ENCODE results near the gene FAM118B.
A peak's percentile ranks its signal among the peaks of the same experiment; 100 is the strongest.

Gene FAM118B

DNA sequence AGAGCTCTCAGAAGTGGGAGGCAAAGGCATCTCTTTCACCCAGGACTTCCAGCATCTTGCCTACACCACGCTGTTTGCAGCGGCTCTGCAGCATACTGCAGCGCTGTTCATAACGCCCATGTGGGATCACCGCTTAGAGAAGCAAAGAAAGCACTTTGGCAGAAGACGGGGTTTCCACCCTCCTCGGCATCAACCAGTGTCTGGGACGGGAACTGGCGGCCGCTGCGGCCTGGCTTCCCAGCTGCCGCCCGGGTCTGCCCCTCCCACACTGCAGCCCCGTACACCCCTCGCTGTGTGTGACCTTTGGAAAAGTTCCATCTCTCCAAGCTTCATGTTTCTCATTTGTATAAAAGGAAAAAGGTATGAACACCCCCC lies 70.8 kb downstream of the FAM118B start:
- no peak for TF ChIP-seq ZBTB7A (IDR thresholded peaks at IDR 0.05; ENCODE audit: low read depth)
- TF ChIP-seq, protein P1, sequence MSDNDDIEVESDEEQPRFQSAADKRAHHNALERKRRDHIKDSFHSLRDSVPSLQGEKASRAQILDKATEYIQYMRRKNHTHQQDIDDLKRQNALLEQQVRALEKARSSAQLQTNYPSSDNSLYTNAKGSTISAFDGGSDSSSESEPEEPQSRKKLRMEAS (IDR thresholded peaks at IDR 0.05) = peak; percentile 7; the same call in 1 of the 2 replicates

DNA sequence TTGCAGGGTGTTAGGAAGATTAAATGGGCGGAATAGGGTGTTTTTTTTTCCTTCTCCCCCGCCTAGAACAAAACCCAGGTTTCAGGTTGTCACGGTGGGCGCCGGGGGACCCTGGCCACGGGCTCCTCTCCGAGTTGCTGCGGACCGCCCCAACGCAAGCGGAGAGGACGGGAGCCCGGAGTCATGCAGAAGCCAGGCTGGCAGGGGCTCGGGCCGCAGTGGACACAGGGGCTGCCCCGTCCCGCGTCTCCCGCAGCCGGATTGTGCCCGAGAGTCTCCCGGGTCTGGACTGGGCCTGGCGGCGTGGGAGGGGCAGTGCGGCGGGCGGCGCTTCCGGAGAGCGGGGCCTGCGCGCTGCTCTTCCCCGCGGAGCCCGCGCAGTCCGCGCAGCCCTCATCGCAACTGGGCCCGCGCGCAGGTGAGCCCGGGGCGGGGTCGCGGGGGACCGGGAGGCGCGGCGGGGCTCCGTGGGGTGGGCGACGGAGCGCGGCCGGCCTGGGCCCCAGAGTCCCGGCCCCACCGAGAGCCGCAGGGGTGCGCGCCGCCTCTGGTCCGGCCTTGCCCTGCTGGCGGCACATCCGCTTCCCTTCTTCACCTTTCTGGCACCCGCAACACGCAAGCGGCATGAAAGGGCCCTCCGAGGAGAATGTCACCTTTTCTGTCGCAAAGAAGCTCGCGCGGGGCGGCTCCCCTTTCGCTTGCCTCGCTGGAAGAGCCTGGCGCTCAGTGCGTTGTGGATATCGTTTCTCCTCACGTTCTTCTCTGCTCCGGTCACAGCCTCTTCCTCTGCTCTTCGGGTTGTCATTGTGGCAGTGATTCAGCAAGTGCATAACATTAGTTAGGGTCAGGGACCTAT lies 71.4 kb downstream of the FAM118B start, which contains the start of gene TIRAP:
Gene TIRAP, plus strand, starts transcription at position 358 of the 856 bp plus-strand sequence. CDS start 7,802 bp downstream, outside the sequence.
- TF ChIP-seq YY1 (IDR thresholded peaks at IDR 0.05; ENCODE audit: low read depth) (peak; percentile 37; the same call in 1 of the 2 replicates), TAF1 (IDR thresholded peaks at IDR 0.05; ENCODE audit: low read depth) (peak; percentile 81), TEAD4 (IDR thresholded peaks at IDR 0.05) (no peak), EGR1 (IDR thresholded peaks at IDR 0.05) (0 out of 2 replicates have a peak, but pooled peaks have one; percentile 30), TCF12 (IDR thresholded peaks at IDR 0.05; ENCODE audit: low read depth) (no peak)
- TF ChIP-seq, protein P1 (IDR thresholded peaks at IDR 0.05) = peak; percentile 33; the same call in 1 of the 2 replicates

DNA sequence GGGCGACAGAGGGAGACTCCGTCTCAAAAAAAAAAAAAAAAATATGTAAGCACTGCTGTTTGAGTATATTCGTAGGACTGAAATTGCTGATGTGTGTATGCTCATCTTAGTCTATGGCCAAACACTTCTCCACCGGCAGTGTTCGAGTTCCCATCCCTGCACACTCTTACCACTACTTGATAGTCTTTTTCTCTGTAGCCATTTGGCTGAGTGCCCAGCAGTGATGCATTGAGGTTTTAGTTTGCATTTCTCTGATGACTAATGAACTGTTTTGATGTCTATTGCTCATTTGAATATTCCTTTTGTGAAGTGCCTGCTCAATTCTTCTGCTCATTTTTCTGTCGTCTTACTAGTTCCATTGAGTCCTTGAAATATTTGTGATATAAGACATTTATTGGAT lies 73.2 kb downstream of the FAM118B start:
- TF ChIP-seq NFIC (IDR thresholded peaks at IDR 0.05) (peak; percentile 77), TCF12 (IDR thresholded peaks at IDR 0.05; ENCODE audit: low read depth) (no peak)
- TF ChIP-seq, protein P2, sequence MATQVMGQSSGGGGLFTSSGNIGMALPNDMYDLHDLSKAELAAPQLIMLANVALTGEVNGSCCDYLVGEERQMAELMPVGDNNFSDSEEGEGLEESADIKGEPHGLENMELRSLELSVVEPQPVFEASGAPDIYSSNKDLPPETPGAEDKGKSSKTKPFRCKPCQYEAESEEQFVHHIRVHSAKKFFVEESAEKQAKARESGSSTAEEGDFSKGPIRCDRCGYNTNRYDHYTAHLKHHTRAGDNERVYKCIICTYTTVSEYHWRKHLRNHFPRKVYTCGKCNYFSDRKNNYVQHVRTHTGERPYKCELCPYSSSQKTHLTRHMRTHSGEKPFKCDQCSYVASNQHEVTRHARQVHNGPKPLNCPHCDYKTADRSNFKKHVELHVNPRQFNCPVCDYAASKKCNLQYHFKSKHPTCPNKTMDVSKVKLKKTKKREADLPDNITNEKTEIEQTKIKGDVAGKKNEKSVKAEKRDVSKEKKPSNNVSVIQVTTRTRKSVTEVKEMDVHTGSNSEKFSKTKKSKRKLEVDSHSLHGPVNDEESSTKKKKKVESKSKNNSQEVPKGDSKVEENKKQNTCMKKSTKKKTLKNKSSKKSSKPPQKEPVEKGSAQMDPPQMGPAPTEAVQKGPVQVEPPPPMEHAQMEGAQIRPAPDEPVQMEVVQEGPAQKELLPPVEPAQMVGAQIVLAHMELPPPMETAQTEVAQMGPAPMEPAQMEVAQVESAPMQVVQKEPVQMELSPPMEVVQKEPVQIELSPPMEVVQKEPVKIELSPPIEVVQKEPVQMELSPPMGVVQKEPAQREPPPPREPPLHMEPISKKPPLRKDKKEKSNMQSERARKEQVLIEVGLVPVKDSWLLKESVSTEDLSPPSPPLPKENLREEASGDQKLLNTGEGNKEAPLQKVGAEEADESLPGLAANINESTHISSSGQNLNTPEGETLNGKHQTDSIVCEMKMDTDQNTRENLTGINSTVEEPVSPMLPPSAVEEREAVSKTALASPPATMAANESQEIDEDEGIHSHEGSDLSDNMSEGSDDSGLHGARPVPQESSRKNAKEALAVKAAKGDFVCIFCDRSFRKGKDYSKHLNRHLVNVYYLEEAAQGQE (IDR thresholded peaks at IDR 0.05; ENCODE audit: low read depth) = no peak

DNA sequence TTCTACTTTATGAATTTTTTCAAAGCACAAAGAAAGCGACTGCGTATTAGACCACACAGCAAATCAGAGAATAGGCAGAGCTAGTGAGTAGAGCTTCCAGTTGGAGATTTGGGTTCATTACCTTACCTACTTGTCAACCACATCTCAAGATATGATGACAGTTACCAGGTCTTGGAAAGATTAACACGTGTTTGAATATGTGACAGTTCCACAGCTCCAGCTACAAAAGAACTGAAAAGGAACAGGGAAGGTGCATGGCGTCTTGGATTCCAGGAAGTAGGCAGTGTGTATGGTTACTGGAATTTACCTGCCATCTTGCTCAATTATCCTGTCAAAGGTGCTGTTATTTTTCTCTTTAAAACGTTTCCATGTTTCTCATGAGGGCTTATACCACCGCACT lies 76.7 kb downstream of the FAM118B start:
- TF ChIP-seq YY1 (IDR thresholded peaks at IDR 0.05; ENCODE audit: low read depth) (no peak), ZBTB7A (IDR thresholded peaks at IDR 0.05; ENCODE audit: low read depth) (no peak), EP300 (IDR thresholded peaks at IDR 0.05; ENCODE audit: borderline replicate concordance) (no peak), TAF1 (IDR thresholded peaks at IDR 0.05; ENCODE audit: low read depth) (no peak), CEBPB (IDR thresholded peaks at IDR 0.05) (no peak), TCF12 (IDR thresholded peaks at IDR 0.05; ENCODE audit: low read depth) (no peak), RAD21 (IDR thresholded peaks at IDR 0.05; ENCODE audit: low read depth) (no peak), TEAD4 (IDR thresholded peaks at IDR 0.05) (no peak), CREB1 (IDR thresholded peaks at IDR 0.05; ENCODE audit: low read depth) (no peak), FOXM1 (IDR thresholded peaks at IDR 0.05; ENCODE audit: borderline replicate concordance, low read depth) (no peak)
- TF ChIP-seq, protein P3, sequence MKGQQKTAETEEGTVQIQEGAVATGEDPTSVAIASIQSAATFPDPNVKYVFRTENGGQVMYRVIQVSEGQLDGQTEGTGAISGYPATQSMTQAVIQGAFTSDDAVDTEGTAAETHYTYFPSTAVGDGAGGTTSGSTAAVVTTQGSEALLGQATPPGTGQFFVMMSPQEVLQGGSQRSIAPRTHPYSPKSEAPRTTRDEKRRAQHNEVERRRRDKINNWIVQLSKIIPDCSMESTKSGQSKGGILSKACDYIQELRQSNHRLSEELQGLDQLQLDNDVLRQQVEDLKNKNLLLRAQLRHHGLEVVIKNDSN (IDR thresholded peaks at IDR 0.05) = no peak
- TF ChIP-seq, protein P2 (IDR thresholded peaks at IDR 0.05; ENCODE audit: low read depth) = no peak
- TF ChIP-seq, protein P1 (IDR thresholded peaks at IDR 0.05) = no peak

DNA sequence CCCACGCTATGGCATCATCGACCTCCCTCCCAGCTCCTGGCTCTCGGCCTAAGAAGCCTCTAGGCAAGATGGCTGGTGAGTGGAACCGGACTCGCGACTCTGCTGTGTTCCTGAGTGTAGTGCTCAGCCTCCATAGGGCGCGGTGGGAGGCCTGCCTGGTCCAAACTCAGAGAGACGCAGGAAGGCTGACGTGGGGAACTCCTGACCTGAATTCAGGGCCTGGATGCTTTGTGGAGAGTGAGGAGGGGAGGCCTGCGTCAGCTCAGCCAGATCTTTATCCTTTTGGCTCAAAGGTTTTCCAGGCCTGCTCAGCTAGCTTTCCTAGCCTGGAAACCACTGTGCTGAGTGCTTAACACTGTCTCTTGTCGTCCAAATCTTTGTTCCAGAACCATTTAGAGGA lies 79.3 kb downstream of the FAM118B start:
- TF ChIP-seq NFIC (IDR thresholded peaks at IDR 0.05) = no peak
- TF ChIP-seq YY1 (IDR thresholded peaks at IDR 0.05; ENCODE audit: low read depth) = no peak
- TF ChIP-seq, protein P3 (IDR thresholded peaks at IDR 0.05) = no peak
- TF ChIP-seq, protein P2 (IDR thresholded peaks at IDR 0.05; ENCODE audit: low read depth) = no peak
- no peak for TF ChIP-seq ZBTB7A (IDR thresholded peaks at IDR 0.05; ENCODE audit: low read depth)
- no peak for TF ChIP-seq CREB1 (IDR thresholded peaks at IDR 0.05; ENCODE audit: low read depth)
- no peak for TF ChIP-seq TEAD4 (IDR thresholded peaks at IDR 0.05)
- no peak for TF ChIP-seq TCF12 (IDR thresholded peaks at IDR 0.05; ENCODE audit: low read depth)
- TF ChIP-seq EGR1 (IDR thresholded peaks at IDR 0.05) = no peak
- TF ChIP-seq, protein P1 (IDR thresholded peaks at IDR 0.05) = no peak
- TF ChIP-seq RAD21 (IDR thresholded peaks at IDR 0.05; ENCODE audit: low read depth) = no peak
- TF ChIP-seq TAF1 (IDR thresholded peaks at IDR 0.05; ENCODE audit: low read depth) = no peak
- no peak for TF ChIP-seq EP300 (IDR thresholded peaks at IDR 0.05; ENCODE audit: borderline replicate concordance)
- TF ChIP-seq FOXM1 (IDR thresholded peaks at IDR 0.05; ENCODE audit: borderline replicate concordance, low read depth) = no peak
- TF ChIP-seq CEBPB (IDR thresholded peaks at IDR 0.05) = no peak
